HPDE6-E6E7 (cell line): Measurements from ENCODE around the gene ZNF581.

Experiments used
- DNase-seq: peaks from one replicate; pipeline ENCODE4 v3.0.0; 2011; ENCODE audit warnings: missing footprints; ENCODE audit errors: extremely low spot score

ZNF581 gene

GRCh38 chr19:55648585-55649267, 5.3 kb downstream of the ZNF581 start:
- no peak for DNase-seq

- no peak for DNase-seq
These were observed 6.0 kb downstream of the ZNF581 start for GRCh38 chr19:55649268-55650125.

- no peak for DNase-seq
These were observed 6.7 kb downstream of the ZNF581 start for GRCh38 chr19:55650126-55650557.

- no peak for DNase-seq
These were observed 7.3 kb downstream of the ZNF581 start for GRCh38 chr19:55650602-55651230.

GRCh38 chr19:55651236-55651635, 7.8 kb downstream of the ZNF581 start:
- no peak for DNase-seq

GRCh38 chr19:55652311-55653128, 9.1 kb downstream of the ZNF581 start:
- no peak for DNase-seq

- peak; percentile 94 for DNase-seq
These were observed 10.3 kb downstream of the ZNF581 start for GRCh38 chr19:55653651-55654322.

GRCh38 chr19:55654323-55654867, 10.9 kb downstream of the ZNF581 start:
- DNase-seq = no peak

GRCh38 chr19:55654868-55655647, 11.6 kb downstream of the ZNF581 start, which contains the start of gene U2AF2:
TSS of gene U2AF2 (plus strand) at chr19:55655035. CDS start at chr19:55655105, 70 bp downstream.
- DNase-seq = peak; percentile 74

GRCh38 chr19:55655648-55656040, 12.2 kb downstream of the ZNF581 start:
- no peak for DNase-seq

- DNase-seq = no peak
These were observed 13.1 kb downstream of the ZNF581 start for GRCh38 chr19:55656552-55656951.

GRCh38 chr19:55656988-55657747, 13.7 kb downstream of the ZNF581 start:
- no peak for DNase-seq

GRCh38 chr19:55658846-55659459, 15.5 kb downstream of the ZNF581 start:
- DNase-seq = no peak

- no peak for DNase-seq
These were observed 16.4 kb downstream of the ZNF581 start for GRCh38 chr19:55659822-55660221.

GRCh38 chr19:55660404-55660803, 17.0 kb downstream of the ZNF581 start:
- no peak for DNase-seq

GRCh38 chr19:55660991-55661390, 17.5 kb downstream of the ZNF581 start:
- no peak for DNase-seq

- DNase-seq = no peak
These were observed 18.4 kb downstream of the ZNF581 start for GRCh38 chr19:55661826-55662225.

- no peak for DNase-seq
These were observed 20.5 kb downstream of the ZNF581 start for GRCh38 chr19:55663846-55664536.
